ENCODE measurements around the gene INPP5D. TPM values are rescaled to one million over a fixed set of nuclear protein-coding genes. Genes with fewer than 3 reads are reported as not detected.

The INPP5D gene
- total RNA-seq, 4 donors from 2014 or later: 6.5 to 18.7 (median 11.5) TPM

GRCh38 chr2:233131936-233132720, 72.0 kb downstream of the INPP5D start:
- Histone ChIP-seq H3K9me3 (no peaks in the 10 kb centered on the region), H3K4me1 (no peaks in the 10 kb centered on the region), H3K27me3 (no peaks in the 10 kb centered on the region), H3K36me3 (no peaks in the 10 kb centered on the region), H3K4me3 (no peak overlapping the region), H3K27ac (no peak overlapping the region)
- TF ChIP-seq, protein P1, sequence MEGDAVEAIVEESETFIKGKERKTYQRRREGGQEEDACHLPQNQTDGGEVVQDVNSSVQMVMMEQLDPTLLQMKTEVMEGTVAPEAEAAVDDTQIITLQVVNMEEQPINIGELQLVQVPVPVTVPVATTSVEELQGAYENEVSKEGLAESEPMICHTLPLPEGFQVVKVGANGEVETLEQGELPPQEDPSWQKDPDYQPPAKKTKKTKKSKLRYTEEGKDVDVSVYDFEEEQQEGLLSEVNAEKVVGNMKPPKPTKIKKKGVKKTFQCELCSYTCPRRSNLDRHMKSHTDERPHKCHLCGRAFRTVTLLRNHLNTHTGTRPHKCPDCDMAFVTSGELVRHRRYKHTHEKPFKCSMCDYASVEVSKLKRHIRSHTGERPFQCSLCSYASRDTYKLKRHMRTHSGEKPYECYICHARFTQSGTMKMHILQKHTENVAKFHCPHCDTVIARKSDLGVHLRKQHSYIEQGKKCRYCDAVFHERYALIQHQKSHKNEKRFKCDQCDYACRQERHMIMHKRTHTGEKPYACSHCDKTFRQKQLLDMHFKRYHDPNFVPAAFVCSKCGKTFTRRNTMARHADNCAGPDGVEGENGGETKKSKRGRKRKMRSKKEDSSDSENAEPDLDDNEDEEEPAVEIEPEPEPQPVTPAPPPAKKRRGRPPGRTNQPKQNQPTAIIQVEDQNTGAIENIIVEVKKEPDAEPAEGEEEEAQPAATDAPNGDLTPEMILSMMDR (IDR thresholded peaks at IDR 0.05): no peak
- TF ChIP-seq EP300 (IDR thresholded peaks at IDR 0.05): no peak
- no peak for TF ChIP-seq POLR2AphosphoS5 (IDR thresholded peaks at IDR 0.05)
- no peak for TF ChIP-seq POLR2A (IDR thresholded peaks at IDR 0.05)
- 83% methylated on average over 9 of the region's 9 CpGs for WGBS
- peak in 1 of 2 donors; percentile 3 for DNase-seq (ENCODE audit: low spot score in 2 of 2)

DNA sequence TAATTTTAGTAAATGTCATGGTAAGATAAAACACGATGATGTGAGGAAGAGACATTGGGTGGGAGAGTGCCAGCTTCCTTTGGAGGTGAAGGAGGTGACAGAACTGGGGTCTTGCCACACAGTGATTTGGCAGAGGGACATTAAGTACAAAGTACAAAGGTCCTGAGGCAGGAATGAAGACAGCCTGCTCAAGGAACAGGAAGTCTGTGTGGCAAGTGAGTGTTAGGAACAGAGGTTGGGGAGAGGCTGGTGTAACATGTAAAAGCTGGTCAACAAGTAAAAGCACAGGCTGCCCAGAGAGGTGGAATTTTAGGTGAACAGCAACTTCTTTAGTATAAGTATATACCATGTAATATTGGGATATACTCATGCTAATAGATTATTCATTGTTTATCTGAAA, 73.1 kb downstream of the INPP5D start:
- TF ChIP-seq, protein P1 (IDR thresholded peaks at IDR 0.05): no peak
- TF ChIP-seq EP300 (IDR thresholded peaks at IDR 0.05): no peak
- TF ChIP-seq POLR2AphosphoS5 (IDR thresholded peaks at IDR 0.05): no peak
- no peak for TF ChIP-seq POLR2A (IDR thresholded peaks at IDR 0.05)
- WGBS: 86% methylated on average over 1 of the region's 1 CpG

GRCh38 chr2:233135421-233135820, 75.3 kb downstream of the INPP5D start:
- no peak overlapping the region for H3K4me3 ChIP-seq
- H3K27ac ChIP-seq: no peak overlapping the region
- no peaks in the 10 kb centered on the region for H3K4me1 ChIP-seq
- H3K9me3 ChIP-seq: no peaks in the 10 kb centered on the region
- no peaks in the 10 kb centered on the region for H3K27me3 ChIP-seq
- no peak for DNase-seq (ENCODE audit: low spot score in 2 of 2)
- WGBS: 92% methylated on average over 1 of the region's 1 CpG
- no peaks in the 10 kb centered on the region for H3K36me3 ChIP-seq
- TF ChIP-seq POLR2A (IDR thresholded peaks at IDR 0.05) (no peak), EP300 (IDR thresholded peaks at IDR 0.05) (no peak), POLR2AphosphoS5 (IDR thresholded peaks at IDR 0.05) (no peak)
- TF ChIP-seq, protein P1 (IDR thresholded peaks at IDR 0.05): no peak

More for the DNA sequence above, 73.1 kb downstream of the INPP5D start:
- H3K36me3 ChIP-seq: no peaks in the 10 kb centered on the region
- no peak overlapping the region for H3K4me3 ChIP-seq
- H3K27ac ChIP-seq: no peak overlapping the region
- peak in 1 of 2 donors; percentile 2 for DNase-seq (ENCODE audit: low spot score in 2 of 2)
- no peaks in the 10 kb centered on the region for H3K9me3 ChIP-seq
- H3K4me1 ChIP-seq: no peaks in the 10 kb centered on the region
- no peaks in the 10 kb centered on the region for H3K27me3 ChIP-seq

- no peaks in the 10 kb centered on the region for H3K36me3 ChIP-seq
- 82% methylated on average over 2 of the region's 2 CpGs for WGBS
- no peak overlapping the region for H3K27ac ChIP-seq
These were observed 76.9 kb downstream of the INPP5D start for GRCh38 chr2:233137040-233137439.

DNA sequence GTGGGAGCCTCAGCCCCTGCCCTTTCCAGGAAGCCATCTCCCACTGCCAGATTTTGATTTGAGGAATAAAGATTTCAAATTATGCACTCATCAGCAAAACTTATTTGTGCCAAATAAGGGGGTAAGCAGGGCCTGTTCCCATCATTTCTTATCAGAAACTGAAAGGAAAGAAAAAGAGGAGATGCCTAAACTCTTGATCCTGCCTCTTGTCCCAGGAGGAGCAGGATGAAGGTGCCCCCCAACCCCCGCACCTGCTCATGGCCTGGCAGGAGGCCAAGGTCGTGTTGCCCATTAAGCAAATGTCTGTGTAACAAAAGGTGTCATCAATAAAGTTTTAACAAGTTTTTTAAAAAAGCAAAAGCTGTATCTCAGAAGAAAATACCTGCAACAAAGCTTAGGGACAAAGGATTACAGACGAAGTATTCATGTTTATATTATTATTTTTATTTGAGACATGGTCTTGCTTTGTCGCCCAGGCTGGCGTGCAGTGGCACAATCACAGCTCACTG, 80.0 kb downstream of the INPP5D start:
- Histone ChIP-seq H3K4me1 (no peaks in the 10 kb centered on the region), H3K4me3 (no peak overlapping the region), H3K36me3 (no peaks in the 10 kb centered on the region), H3K27me3 (no peaks in the 10 kb centered on the region), H3K27ac (no peak overlapping the region), H3K9me3 (no peaks in the 10 kb centered on the region)
- TF ChIP-seq POLR2A (IDR thresholded peaks at IDR 0.05) (no peak), POLR2AphosphoS5 (IDR thresholded peaks at IDR 0.05) (no peak), EP300 (IDR thresholded peaks at IDR 0.05) (no peak)
- TF ChIP-seq, protein P1 (IDR thresholded peaks at IDR 0.05): no peak
- peak in 1 of 2 donors; percentile 41 for DNase-seq (ENCODE audit: low spot score in 2 of 2)
- 58% methylated on average over 5 of the region's 5 CpGs for WGBS

More at GRCh38 chr2:233137040-233137439, 76.9 kb downstream of the INPP5D start:
- TF ChIP-seq POLR2AphosphoS5 (IDR thresholded peaks at IDR 0.05): no peak
- TF ChIP-seq, protein P1 (IDR thresholded peaks at IDR 0.05): no peak
- no peaks in the 10 kb centered on the region for H3K27me3 ChIP-seq
- H3K4me3 ChIP-seq: no peak overlapping the region
- H3K9me3 ChIP-seq: no peaks in the 10 kb centered on the region
- DNase-seq (ENCODE audit: low spot score in 2 of 2): no peak
- no peaks in the 10 kb centered on the region for H3K4me1 ChIP-seq

All from suprapubic skin (tissue), 4 donors.